Measurements from ENCODE around the gene GPN2. TPM values are rescaled to one million over a fixed set of nuclear protein-coding genes. Genes with fewer than 3 reads are reported as not detected.

The GPN2 gene
- polyA plus RNA-seq, 1 donor (not counting 4 experiments of a cell fraction or from before 2014, with no cell fraction given), result 31.9 TPM

- Histone ChIP-seq H3K4me1 (ENCODE audit: control insufficient read depth, extremely low read depth, insufficient read depth, low read length) (peaks cover 11% of the 10 kb centered on the region), H3K27me3 (ENCODE audit: control insufficient read depth, extremely low read depth, insufficient read depth, low read length) (no peaks in the 10 kb centered on the region), H2AFZ (ENCODE audit: control insufficient read depth, low read length) (no peak overlapping the region), H3K79me2 (ENCODE audit: control insufficient read depth, insufficient read depth, low read length) (peaks cover 43% of the 10 kb centered on the region), H3K9ac (ENCODE audit: control insufficient read depth, extremely low read depth, insufficient read depth, low read length) (no peak overlapping the region), H3K4me2 (ENCODE audit: control insufficient read depth, extremely low read depth, insufficient read depth, low read depth, low read length) (no peak overlapping the region), H3K27ac (ENCODE audit: control insufficient read depth, insufficient read depth, low read length) (no peak overlapping the region), H3K9me1 (ENCODE audit: control insufficient read depth, extremely low read depth, insufficient read depth, low read length) (peaks cover 4% of the 10 kb centered on the region), H4K20me1 (ENCODE audit: control insufficient read depth, extremely low read depth, insufficient read depth, low read length) (no peaks in the 10 kb centered on the region), H3K9me3 (ENCODE audit: control insufficient read depth, low read depth, low read length) (no peaks in the 10 kb centered on the region), H3K36me3 (ENCODE audit: control insufficient read depth in 2 of 2, extremely low read depth in 1 of 2, insufficient read depth in 2 of 2, low read length in 2 of 2) (peaks cover 25 to 44% of the 10 kb centered on the region in 2 experiments), H3K4me3 (ENCODE audit: control insufficient read depth in 2 of 3, extremely low read depth in 1 of 3, insufficient read depth in 2 of 3, low read depth in 1 of 3, low read length in 3 of 3) (no peak overlapping the region)
- DNase-seq (ENCODE audit: low read depth, low spot score) (no peak), FAIRE-seq (no peak)
- TF ChIP-seq EZH2 (IDR thresholded peaks at IDR 0.05; ENCODE audit: low read length), result no peak
- no peak for TF ChIP-seq CTCF (optimal IDR thresholded peaks at IDR 0.05 in 1 of 3, IDR thresholded peaks at IDR 0.05 in 1 of 3, conservative IDR thresholded peaks at IDR 0.05 in 1 of 3; ENCODE audit: extremely low read depth in 1 of 3, insufficient read depth in 2 of 3, low read length in 3 of 3)
- dilution Hi-C loops (cut with MboI; ENCODE audit: extremely low pct_ligation_motif_present, low sequenced_read_pairs), result no loop called here
Observed at GRCh38 chr1:26831546-26832248, 58.4 kb downstream of the GPN2 start.

GRCh38 chr1:26831059-26831458, 59.0 kb downstream of the GPN2 start:
- peaks cover 22 to 41% of the 10 kb centered on the region in 2 experiments for H3K36me3 ChIP-seq (ENCODE audit: control insufficient read depth in 2 of 2, extremely low read depth in 1 of 2, insufficient read depth in 2 of 2, low read length in 2 of 2)
- DNase-seq (ENCODE audit: low read depth, low spot score) (no peak), FAIRE-seq (no peak)
- H3K4me1 ChIP-seq (ENCODE audit: control insufficient read depth, extremely low read depth, insufficient read depth, low read length), result peaks cover 14% of the 10 kb centered on the region
- H3K4me3 ChIP-seq (ENCODE audit: control insufficient read depth in 2 of 3, extremely low read depth in 1 of 3, insufficient read depth in 2 of 3, low read depth in 1 of 3, low read length in 3 of 3), result no peak overlapping the region
- no peaks in the 10 kb centered on the region for H3K9me3 ChIP-seq (ENCODE audit: control insufficient read depth, low read depth, low read length)
- TF ChIP-seq EZH2 (IDR thresholded peaks at IDR 0.05; ENCODE audit: low read length), result no peak
- no peak for TF ChIP-seq CTCF (optimal IDR thresholded peaks at IDR 0.05 in 1 of 3, IDR thresholded peaks at IDR 0.05 in 1 of 3, conservative IDR thresholded peaks at IDR 0.05 in 1 of 3; ENCODE audit: extremely low read depth in 1 of 3, insufficient read depth in 2 of 3, low read length in 3 of 3)
- H3K9ac ChIP-seq (ENCODE audit: control insufficient read depth, extremely low read depth, insufficient read depth, low read length), result no peak overlapping the region
- H3K9me1 ChIP-seq (ENCODE audit: control insufficient read depth, extremely low read depth, insufficient read depth, low read length), result peaks cover 4% of the 10 kb centered on the region
- H3K4me2 ChIP-seq (ENCODE audit: control insufficient read depth, extremely low read depth, insufficient read depth, low read depth, low read length), result no peak overlapping the region
- H3K79me2 ChIP-seq (ENCODE audit: control insufficient read depth, insufficient read depth, low read length), result peaks cover 43% of the 10 kb centered on the region
- dilution Hi-C loops (cut with MboI; ENCODE audit: extremely low pct_ligation_motif_present, low sequenced_read_pairs), result no loop called here
- H3K27me3 ChIP-seq (ENCODE audit: control insufficient read depth, extremely low read depth, insufficient read depth, low read length), result no peaks in the 10 kb centered on the region
- no peak overlapping the region for H2AFZ ChIP-seq (ENCODE audit: control insufficient read depth, low read length)
- H4K20me1 ChIP-seq (ENCODE audit: control insufficient read depth, extremely low read depth, insufficient read depth, low read length), result no peaks in the 10 kb centered on the region
- no peak overlapping the region for H3K27ac ChIP-seq (ENCODE audit: control insufficient read depth, insufficient read depth, low read length)

Measured in keratinocyte (primary cell).